Stimulated activated CD8-positive, alpha-beta memory T cell treated with anti-CD3 and anti-CD28 coated beads, Interleukin-4, amount 100 ng/mL, for 48 hours (primary cell): Measurements from ENCODE around the gene OR6C75.
"Not testable (repeated sequence)": the region's sequence is repeated elsewhere in the genome, so short reads cannot be mapped to it uniquely, and the experiment has no call there.

ENCODE experiments used
- DNase-seq: peaks from one replicate; pipeline ENCODE4 v3.0.0-alpha.2; 2020

OR6C75 gene

GRCh38 chr12:55362675-55363074, at the start of gene OR6C75:
Gene OR6C75 (plus strand): TSS chr12:55362975. CDS start chr12:55365111, 2,136 bp downstream.
- no peak for DNase-seq

DNA sequence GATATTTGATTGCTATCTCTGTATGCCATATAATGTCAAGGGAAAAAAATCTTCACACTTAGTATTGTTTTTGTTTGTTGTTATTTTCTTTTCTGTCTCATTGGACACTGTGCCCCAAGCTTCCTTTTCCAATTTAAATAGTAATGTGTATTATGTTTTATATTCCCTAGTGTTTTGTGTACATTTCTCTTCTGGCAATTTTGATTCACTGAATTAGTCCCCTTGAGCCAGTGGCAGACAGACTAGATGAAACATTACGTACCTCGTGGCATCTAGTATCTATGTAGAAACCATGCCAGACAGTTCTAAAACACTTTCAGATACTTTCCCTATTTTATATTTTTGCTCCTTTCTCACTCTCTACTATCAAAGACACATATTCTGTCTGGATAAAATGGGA, 48.7 kb upstream of the OR6C75 start, which contains the start of gene OR6C1:
OR6C1 (plus strand) TSS at position 301 of the 400 bp plus-strand sequence. CDS start 6,257 bp downstream, outside the sequence.
- DNase-seq, result no peak

GRCh38 chr12:55320201-55320600, 42.6 kb upstream of the OR6C75 start:
- DNase-seq, result no peak

GRCh38 chr12:55325801-55326200, 37.0 kb upstream of the OR6C75 start:
- not testable (repeated sequence) for DNase-seq

GRCh38 chr12:55330446-55330845, 32.3 kb upstream of the OR6C75 start, which contains the start of gene OR6C3:
Gene OR6C3 (plus strand): TSS chr12:55330746. CDS start chr12:55331701, 955 bp downstream.
- DNase-seq, result no peak

- DNase-seq, result no peak
These were observed 26.8 kb upstream of the OR6C75 start for GRCh38 chr12:55336002-55336401.

- not testable (repeated sequence) for DNase-seq
These were observed 7.4 kb upstream of the OR6C75 start for GRCh38 chr12:55355338-55355737.

DNA sequence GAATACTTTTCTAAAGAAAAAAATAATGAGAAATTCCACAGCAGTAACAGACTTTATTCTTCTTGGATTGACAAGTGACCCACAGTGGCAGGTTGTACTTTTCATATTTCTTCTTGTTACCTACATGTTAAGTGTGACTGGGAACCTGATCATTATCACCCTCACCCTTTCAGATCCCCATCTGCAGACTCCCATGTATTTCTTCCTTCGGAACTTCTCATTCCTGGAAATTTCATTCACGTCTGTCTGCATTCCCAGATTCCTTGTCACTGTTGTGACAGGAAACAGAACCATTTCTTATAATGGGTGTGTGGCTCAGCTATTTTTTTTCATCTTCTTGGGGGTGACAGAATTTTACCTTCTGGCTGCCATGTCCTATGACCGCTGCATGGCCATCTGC, 2.3 kb downstream of the OR6C75 start:
- DNase-seq, result no peak

GRCh38 chr12:55372521-55372920, 9.7 kb downstream of the OR6C75 start:
- no peak for DNase-seq

DNA sequence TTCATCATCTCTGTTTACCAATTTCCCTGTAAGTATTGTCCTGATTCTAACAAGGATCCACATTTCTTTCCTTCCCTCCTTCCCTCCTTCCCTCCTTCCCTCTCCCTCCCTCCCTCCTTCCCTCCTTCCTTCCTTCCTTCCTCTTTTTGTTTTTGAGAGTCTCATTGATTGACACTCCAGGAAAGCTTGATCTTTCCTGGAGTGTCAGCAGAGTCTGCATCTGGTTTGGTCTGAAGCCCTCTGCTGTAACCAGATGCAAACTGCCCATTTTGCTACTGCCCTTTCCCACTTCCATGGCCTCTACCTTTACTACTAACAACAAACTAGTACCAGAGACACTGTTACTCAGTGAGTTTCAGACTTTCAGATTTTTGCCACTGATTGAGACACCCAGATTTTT, 23.1 kb downstream of the OR6C75 start:
- DNase-seq, result no peak

GRCh38 chr12:55392032-55392795, 29.4 kb downstream of the OR6C75 start:
- DNase-seq, result no peak

- no peak for DNase-seq
These were observed 33.6 kb downstream of the OR6C75 start for GRCh38 chr12:55396326-55396725.

- no peak for DNase-seq
These were observed 37.5 kb downstream of the OR6C75 start, which contains the start of gene OR6C65 for GRCh38 chr12:55400229-55400628. Gene OR6C65 (plus strand): TSS chr12:55400529. CDS start chr12:55400529, 0 bp downstream.

DNA sequence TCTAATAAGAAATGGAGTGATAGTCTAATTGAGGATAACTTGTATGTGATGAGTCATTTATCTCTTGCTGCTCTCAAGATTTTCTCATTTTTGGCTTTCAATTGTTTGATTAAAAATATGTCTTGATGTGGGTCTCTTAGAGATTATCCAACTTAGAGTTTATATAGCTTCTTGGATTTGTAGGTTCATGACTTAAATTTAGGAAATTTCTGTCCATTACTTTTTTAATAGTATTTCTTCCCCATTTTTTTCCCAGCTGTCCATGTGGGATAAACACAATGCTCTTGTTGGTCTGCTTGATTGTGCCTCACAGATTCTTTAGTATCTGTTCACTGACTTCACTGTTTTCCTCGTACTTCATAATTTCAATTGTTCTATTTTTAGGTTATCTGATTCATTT, 45.1 kb downstream of the OR6C75 start:
- DNase-seq, result no peak

GRCh38 chr12:55409133-55409532, 46.4 kb downstream of the OR6C75 start:
- not testable (repeated sequence) for DNase-seq

- not testable (repeated sequence) for DNase-seq
These were observed 49.4 kb downstream of the OR6C75 start for GRCh38 chr12:55412138-55412537.

- not testable (repeated sequence) for DNase-seq
These were observed 51.0 kb downstream of the OR6C75 start for GRCh38 chr12:55413498-55414388.

DNA sequence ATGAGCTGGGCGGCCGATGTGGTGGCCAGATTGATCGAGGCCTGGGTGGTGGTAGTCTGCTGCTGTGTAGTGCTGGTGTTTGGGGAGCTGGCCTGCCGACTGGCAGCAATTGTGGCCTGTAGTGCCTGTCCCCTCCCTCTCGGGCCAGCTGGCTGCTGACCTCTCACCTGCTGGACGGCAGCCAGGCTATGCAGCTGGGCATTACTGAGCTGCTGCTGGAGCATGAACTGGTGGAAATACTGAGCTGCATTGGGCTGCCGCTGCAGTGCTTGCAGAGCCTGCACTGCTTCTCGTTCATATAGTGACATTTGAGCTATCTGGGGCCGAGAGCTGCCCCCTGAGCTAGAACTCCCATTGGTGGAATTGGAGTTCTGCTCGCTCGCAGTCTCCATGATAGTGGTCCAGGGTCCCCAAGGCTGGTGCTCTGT, 51.6 kb downstream of the OR6C75 start:
- DNase-seq, result not testable (repeated sequence)

DNA sequence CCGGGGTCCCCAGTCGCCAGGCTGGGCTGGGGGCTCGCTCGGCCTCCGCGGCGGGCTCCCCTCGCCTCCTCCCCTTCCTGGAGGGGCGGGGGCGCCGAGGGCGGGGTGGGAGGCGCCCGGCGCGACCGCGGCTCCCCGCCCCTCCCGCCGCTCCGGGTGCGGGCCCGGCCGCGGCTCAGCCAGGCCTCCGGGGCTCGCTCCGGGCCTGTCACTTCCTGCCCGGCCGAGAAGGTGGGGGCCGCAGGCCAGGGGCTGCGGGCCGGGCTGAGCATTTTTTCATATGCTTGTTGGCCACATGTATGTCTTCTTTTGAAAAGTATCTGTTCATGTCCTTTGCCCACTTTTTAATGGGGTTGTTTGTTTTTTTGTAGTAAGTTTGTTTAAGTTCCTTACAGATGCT, 52.1 kb downstream of the OR6C75 start:
- not testable (repeated sequence) for DNase-seq

GRCh38 chr12:55416961-55417360, 54.2 kb downstream of the OR6C75 start:
- DNase-seq, result no peak
